GM18526 (cell line): ENCODE measurements around the gene TCF12.

Source experiments
- POLR2A ChIP-seq: IDR thresholded peaks from 3 replicates; pipeline ENCODE4 v1.6.1; 2011; ENCODE audit not compliant: insufficient read length; ENCODE audit errors: extremely low read depth

Gene TCF12

DNA sequence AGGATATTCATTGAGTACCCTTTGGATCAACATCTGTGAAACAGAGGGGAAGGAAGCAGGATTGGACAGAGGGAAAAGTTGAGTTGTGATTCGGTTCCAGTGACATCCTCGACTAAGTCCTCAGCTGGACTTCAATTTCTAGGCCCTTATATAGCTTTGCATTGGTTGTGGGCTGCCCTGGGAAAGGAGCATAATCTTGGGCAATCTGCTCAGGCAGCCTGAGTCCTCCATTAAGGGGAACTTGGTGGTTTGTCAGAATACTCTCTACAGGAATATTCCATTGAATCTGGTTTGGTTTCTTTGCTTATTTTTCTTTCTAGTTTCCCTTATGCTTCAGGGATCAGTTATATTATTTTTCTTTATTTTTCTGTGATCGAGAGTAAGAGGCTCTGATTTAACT is 94.1 kb downstream of the TCF12 start:
- no peak for TF ChIP-seq POLR2A

DNA sequence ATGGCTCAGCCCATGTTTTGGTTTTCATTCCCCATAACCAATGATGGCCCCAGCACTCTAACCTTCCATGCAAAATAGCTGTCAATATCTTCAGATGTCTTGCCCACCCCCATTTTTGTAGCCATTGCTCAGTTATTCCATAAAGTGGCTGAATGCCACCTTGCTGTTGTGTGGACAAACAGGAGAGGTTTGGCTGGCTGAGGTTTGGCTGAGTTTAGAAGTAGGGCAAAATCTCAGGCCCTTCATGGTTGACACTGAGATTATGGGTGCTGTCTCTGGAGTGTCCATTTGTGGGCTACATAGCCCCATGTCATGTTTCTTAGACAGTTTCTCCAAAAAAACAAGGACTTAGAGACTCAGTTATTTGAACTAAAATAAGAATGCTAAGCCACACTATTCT is 96.9 kb downstream of the TCF12 start:
- no peak for TF ChIP-seq POLR2A

DNA sequence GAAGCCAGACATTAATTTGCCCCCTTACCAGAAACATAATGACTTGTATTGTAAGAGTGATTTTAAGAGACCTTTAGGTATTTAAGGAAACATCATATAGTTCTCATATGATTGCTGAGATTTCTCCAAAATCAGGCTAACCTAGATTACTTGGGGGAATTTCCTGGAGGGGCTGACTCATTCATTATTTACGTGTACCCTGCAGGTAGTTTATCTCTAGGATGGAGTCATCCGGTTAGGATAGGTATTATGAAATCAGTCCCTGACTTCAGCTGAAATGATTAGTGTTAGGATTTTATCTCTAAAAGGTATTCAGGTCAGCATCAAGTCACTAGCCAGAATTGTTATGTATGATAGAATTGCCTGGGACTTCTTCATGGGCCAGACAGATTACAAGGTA is 97.5 kb downstream of the TCF12 start:
- no peak for TF ChIP-seq POLR2A

DNA sequence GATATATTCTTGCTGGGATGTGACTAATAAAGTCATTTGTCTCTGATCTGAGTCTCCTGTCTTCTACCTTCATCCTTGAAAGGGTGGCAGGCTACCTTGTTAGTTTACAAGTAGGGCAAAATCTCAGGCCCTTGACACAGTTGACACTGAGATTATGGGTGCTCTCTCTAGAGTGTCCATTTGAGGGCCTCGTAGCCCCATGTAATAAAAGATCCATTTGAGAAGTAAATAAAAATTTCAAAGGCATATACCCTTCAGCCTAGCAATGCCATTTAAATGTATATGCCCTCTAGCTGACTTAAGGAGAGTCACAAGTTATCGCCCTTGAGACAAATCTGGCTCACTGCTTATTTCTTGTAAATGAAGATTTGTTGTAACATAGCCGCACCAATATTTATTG is 98.6 kb downstream of the TCF12 start:
- no peak for TF ChIP-seq POLR2A

DNA sequence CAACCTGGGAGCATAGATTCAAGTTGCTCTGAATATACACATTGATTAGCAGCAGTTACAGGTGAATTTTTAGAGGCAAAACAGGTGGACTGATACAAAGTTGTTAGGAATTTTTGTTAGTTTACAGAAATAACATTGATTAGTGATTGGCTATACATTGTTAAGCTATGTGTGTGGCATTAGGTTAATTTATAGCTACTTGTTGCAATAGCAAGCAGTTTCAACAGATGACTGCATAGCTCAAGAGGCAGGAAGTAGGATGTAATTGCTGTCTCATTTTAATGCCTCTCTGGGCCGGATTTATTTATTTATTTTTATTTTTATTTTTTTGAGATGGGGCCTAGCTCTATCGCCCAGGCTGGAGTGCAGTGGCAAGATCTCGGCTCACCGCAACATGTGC is 99.7 kb downstream of the TCF12 start:
- no peak for TF ChIP-seq POLR2A

DNA sequence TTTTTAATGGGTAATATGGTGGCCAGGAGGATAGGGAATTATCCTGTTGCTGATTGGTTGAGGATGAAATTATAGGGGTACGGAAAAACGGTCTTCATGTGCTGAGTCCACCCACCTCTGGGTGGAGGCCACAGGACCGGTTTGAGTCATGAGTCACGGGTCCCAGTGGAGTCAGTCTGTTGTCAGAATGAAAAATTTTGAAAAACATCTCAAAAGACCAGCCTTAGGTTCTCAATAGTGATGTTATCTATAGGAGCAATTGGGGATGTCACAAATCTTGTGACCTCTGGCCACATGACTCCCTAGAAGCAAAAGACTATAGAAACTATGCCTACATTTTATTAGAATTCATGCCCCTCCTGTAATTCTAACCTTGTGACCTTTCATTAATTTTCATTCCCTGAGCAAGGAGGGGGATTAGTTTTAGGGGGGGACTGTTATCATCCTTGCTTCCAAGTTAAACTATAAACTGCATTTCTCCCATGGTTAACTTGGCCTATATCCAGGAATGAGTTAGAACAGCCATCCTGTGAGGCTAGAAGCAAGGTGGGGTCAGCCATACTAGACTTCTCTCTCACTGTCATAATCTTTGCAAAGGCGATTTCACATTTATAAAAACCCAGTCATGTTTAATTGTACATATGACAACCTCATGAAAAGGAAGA is 101.2 kb downstream of the TCF12 start:
- no peak for TF ChIP-seq POLR2A

DNA sequence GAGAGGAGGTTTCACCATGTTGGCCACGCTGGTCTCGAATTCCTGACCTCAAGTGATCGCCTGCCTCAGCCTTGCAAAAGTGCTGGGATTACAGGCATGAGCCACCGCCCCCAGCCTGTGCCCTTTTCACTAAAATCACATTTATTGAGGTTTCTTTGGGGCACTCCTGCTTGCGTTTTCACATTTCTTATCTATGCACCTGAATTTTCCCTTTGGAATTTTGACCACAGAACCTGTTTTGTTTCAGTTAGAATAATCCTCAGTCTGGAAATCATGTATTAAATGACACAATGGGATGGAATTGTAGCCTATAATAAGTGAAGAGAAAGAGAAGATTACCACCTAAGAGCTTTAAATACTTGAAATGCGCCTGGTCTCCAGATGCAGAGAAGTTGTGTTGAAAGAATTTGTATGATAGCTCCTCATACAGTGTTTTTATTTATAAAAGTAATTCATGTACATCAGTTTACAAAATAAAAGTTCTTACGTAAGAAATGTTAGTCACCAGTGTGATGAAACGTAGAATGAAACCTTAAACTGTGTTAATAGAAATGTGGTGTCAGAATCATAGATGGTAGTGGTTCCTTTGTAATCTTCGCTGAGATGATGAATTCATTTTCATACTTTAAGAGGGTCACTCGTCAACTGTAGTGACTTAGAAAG is 107.0 kb downstream of the TCF12 start:
- TF ChIP-seq POLR2A: no peak

DNA sequence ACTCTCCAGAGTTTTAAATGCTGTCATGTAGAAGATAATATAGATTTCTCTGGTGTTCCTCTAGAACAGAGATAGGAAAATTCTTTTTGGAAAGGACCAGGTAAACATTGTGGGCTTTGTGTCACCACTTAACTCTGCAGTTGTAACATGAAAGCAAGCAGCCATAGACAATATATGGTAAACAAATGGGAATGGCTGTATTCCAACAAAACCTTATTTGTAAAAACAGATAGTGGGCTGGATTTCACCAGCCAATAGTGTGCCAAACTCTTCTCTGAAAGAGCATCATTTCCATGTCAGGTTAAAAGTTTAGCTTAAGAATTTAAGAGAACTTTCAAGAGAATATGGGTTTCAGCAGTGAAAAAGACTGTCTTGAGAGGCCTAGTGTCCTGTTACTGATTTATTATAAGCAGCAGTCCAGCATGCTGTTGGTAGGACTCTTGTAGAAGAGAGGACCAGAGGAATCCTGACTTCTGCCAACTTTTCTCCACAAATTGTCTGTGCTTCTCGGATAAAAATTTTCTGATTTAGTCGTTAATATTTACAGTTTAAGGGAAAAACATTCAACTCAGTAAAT is 107.7 kb downstream of the TCF12 start:
- no peak for TF ChIP-seq POLR2A

DNA sequence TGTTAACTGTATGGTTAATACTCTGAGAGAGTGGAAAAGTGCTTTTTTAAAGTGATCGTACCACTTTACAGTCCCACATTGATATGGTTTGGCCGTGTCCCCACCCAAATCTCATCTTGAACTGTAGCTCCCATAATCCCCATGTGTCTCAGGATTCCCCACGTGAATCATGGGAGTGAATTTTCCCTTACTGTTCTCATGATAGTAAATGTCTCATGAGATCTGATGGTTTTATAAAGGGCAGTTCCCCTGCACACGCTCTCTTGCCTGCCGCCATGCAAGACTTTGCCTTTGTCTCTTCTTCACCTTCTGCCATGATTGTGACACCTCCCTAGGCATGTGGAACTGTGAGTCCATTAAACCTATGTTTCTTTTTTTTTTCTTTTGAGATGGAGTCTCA is 109.2 kb downstream of the TCF12 start:
- TF ChIP-seq POLR2A: no peak

DNA sequence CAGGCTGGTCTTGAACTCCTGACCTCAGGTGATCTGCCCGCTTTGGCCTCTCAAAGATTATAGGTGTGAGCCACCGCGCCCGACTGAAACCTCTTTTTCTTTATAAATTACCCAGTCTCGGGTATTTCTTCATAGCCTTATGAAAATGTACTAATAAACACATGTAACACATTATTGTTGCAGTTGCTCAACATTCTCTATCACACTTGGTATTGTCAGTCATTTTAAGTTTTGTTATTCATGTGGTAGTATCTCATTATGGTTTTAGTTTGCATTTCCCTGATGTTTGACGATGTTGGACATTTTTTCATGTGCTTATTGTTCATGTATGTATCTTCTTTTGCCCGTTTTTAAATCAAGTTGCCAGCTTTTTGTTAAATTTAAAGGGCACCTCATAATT is 109.7 kb downstream of the TCF12 start:
- no peak for TF ChIP-seq POLR2A

DNA sequence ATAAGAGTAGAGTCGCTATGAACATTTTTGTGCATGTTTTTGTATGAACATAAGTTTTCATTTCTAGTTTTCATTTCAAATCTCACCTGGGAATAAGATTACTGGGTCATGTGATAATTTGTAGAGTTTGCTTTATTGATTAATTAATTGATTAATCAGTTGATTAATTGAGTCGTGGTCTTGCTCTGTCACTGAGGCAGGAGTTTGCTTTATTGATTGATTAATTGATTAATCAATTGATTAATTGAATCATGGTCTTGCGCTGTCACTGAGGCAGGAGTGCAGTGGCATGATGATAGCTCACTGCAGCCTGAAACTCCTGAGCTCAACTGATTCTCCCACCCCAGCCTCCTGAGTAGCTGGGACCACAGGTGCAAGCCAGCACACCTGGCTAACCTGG is 111.6 kb downstream of the TCF12 start:
- TF ChIP-seq POLR2A: no peak

DNA sequence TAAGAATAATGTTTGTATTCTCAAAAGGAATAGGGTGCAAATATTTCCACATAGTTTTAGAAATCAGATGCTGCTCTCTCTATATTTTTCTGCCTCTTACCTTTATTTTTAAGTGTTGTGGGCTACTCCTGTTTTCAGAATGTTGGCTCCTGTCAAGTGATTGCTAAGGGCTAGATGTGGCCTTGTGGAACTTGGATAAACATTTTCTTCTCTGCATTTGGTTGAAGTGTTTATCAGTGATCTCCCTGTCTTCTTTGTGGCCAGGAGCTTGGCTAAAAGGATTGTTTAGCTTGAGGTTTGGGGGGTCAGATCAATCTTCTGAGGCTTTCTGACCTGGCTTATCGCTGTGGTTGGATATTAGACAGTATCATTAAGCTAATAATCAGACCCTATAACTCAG is 112.6 kb downstream of the TCF12 start:
- no peak for TF ChIP-seq POLR2A

DNA sequence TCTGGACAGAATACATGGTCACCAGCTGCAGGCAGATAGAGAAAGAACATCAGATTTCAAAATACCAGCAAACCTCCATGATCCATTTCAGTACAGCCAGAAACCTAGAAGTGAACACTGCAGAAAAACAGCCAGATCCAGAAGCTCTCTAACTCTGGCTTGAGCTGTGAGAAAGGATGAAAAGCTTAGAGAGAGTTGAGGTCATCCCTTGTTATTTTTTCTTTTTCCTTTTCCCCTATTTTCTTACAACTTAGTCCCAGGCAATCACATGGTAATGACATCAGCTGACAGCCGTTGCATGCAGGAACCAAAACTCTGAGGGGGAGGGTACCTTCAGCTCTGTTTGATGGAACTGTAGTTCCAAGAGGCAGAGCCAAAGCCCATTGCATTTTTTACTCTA is 113.2 kb downstream of the TCF12 start:
- no peak for TF ChIP-seq POLR2A

DNA sequence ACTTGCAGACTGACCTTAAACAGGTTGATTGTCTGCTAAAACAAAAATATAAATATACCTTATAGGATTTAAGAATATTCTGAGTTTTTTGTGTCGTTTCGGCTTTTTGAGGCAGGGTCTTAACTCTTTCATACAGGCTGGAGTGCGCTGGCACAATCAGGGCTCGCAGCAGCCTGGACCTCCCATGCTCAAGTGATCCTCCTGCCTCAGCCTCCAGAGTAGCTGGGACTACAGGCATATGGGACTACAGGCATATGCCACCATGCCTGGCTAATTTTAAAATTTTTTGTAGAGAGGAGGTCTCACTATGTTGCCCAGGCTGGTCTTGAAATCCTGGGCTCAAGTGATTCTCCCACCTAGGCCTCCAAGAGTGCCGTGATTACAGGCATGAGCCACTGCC is 113.9 kb downstream of the TCF12 start:
- no peak for TF ChIP-seq POLR2A

DNA sequence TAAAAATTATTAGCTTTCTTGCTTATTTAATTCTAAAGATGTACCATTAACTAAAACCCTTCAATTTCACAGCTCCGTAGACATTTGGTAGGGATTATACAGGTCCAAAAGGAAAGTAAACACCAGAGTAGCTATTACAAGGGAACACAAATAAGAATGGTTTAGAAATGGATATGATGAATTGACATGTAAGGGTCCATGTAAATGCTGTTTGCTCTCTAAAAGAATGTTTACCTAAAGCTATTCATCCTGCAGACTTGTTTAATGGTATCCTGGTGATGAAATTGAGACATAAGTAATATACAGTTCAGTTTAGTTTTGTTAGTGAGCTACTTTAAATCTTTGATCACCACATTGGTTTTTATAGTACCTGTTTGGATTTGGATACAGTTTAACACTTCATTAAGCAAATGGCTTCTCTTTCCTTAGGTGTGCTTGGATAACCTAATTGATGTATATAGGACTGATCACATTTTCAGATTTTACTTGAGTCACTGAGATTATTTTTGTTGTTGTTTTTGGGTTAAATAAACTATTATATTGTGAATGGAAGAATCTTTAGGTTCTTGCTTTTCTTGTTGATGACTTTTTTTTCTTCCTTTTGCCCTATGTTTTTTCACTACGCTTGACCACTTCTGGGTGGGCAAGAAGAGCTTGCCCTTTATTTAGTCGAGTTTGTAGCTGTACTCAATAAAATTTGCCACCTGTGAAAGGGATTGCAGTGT is 115.4 kb downstream of the TCF12 start:
- no peak for TF ChIP-seq POLR2A

DNA sequence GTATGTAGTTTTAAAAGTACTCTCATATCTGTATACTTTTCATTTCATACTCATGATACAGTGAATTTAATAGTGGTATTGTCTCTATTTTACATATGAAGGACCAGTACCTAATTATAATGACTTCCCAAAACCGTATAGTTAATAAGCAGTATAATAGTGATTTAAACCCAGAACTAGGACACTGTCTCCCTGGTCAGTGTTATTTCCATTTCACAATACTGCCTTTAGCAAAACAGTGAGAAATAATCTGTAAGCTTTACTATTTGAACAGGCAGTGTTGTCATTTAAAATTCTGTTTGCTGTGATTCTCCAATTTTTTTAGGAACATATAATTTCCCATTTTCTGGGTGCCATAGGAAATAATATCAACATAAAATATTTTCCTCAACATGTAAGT is 116.2 kb downstream of the TCF12 start:
- TF ChIP-seq POLR2A: no peak
